Thyroid gland (tissue), 4 donors: ENCODE results near the gene PREP.

Source experiments
- CTCF ChIP-seq, 6 experiments: fragments of 200-600 bp in 3 of 6; fragments of 450-650 bp in 3 of 6; sonication (generic) in 3 of 6; IDR thresholded peaks; one replicate each; pipeline ENCODE4 v1.5.1; 2016 to 2019; ENCODE audit warnings: antibody characterized with exemption in 6 of 6, mild to moderate bottlenecking in 2 of 6, inconsistent platforms in 1 of 6, moderate library complexity in 1 of 6
- POLR2A ChIP-seq, 2 donors: fragments of 450-650 bp; IDR thresholded peaks; one replicate each; pipeline ENCODE4 v1.6.1; 2017; ENCODE audit warnings: antibody characterized with exemption in 2 of 2, mild to moderate bottlenecking in 2 of 2, moderate library complexity in 1 of 2

- TF ChIP-seq POLR2A (IDR thresholded peaks at IDR 0.05) = no peak
- TF ChIP-seq CTCF (IDR thresholded peaks at IDR 0.05) = no peak
Observed at GRCh38 chr6:105310371-105310770, 92.5 kb downstream of the PREP start.
